ENCODE results near the gene APOBEC3B.
A peak's percentile ranks its signal among the peaks of the same experiment; 100 is the strongest.
"Not testable (repeated sequence)": the region's sequence is repeated elsewhere in the genome, so short reads cannot be mapped to it uniquely, and the experiment has no call there.

Gene APOBEC3B

DNA sequence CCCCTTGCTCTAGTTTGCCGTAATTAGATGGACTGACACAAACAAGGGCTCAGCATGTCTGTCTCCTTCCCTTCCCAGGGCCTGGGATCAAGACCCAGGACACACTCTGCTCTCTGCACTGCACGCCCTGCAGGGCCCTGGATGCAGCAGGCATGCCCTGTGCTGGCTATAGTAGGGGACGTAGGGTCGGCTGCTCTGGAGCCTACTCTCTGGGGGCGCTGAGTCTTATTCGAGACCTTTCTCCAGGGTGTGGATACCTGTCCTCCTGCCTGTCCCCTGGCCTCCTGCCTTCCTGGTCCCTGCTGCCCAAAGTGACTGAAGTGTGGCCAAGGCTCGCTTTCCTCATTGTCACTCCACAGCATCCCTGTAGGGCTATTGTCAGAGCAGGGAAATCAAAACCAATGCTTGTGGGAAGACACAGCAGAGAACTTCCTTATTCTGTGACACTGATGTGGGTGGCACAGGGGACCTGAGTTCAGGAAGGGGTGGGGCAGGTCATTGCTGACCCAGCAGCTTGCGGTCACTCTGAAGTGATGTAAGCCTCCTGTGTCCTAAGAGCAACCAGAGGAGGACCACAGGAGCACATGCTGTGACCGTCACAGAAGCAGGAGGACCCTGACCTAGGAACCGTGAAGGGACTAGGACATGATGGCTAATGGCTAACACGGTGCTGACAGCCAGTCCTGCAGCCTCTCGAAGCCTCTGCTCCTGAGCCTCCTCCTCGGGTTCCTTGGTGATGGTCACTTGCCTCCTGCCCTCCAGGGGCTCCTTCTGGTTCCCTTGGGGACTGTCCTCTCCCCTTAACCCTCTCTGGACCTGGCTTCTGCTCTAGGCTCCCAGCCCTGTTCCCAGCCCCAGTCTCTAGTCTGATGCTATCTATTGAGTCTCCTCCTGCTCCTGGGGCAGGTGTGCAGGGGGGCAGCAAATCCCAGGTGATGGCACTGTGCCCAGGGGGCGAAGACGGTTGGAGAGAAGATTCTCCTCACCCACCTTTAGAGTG is 14.4 kb upstream of the APOBEC3B start:
- Histone ChIP-seq H3K27me3 (ENCODE audit: control insufficient read depth, insufficient read depth, low read length) (no peaks in the 10 kb centered on the region), H3K27ac (ENCODE audit: low read length) (no peak overlapping the region), H3K4me3 (ENCODE audit: low read length) (no peak overlapping the region), H3K36me3 (ENCODE audit: control insufficient read depth, insufficient read depth, low read length) (no peaks in the 10 kb centered on the region), H3K9me3 (ENCODE audit: control insufficient read depth, insufficient read depth, low read length) (no peaks in the 10 kb centered on the region), H3K4me1 (ENCODE audit: control insufficient read depth, insufficient read depth, low read length) (no peaks in the 10 kb centered on the region)
- WGBS (ENCODE audit: insufficient coverage, insufficient read length) = no CpG with 5 or more reads among the region's 15 CpGs
- no peak for DNase-seq (ENCODE audit: low read depth, low spot score)

DNA sequence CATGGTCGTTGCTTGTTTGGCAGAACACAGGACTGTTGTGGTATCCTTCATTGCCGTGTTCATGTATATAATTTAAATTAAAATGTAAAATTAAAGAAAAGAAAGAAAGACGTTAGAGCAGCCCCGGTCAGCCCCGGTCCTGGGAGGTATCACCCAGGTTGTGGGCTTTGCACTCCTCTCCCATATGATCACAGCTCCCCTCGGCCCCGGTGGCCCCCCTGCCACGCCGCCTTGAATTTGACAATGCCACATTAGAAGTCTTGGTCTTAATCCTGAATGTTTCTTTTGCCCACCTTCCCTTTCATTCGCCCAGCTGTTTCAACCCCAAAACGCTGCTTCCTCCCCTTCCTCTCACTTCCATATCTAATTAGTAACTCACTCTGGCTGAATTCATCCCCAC is 13.3 kb upstream of the APOBEC3B start:
- Histone ChIP-seq H3K27ac (ENCODE audit: low read length) (no peak overlapping the region), H3K9me3 (ENCODE audit: control insufficient read depth, insufficient read depth, low read length) (no peaks in the 10 kb centered on the region), H3K27me3 (ENCODE audit: control insufficient read depth, insufficient read depth, low read length) (no peaks in the 10 kb centered on the region), H3K4me3 (ENCODE audit: low read length) (no peak overlapping the region), H3K4me1 (ENCODE audit: control insufficient read depth, insufficient read depth, low read length) (0 out of 2 replicates have a peak, but pooled peaks cover 1% of the 10 kb centered on the region), H3K36me3 (ENCODE audit: control insufficient read depth, insufficient read depth, low read length) (no peaks in the 10 kb centered on the region)
- no CpG with 5 or more reads among the region's 11 CpGs for WGBS (ENCODE audit: insufficient coverage, insufficient read length)
- DNase-seq (ENCODE audit: low read depth, low spot score) = no peak

DNA sequence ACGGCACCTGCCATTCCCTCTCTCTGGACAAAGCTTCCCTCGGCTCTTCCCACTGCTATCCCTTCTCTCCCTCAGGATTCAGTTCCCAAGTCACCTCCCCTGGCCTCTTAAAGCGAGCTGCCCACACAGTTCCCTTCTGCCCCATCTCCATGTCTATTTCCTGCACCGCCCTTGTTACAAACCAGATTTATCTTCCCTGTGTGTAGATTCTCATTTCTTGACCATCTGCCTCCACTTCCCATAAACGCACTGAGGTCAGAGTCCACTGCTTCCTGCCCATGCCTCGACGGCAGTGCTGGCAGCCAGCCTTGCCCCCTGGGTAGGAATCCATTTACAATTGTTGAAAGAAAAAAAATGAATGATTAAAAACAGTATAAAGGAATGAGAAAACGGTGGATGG is 11.6 kb upstream of the APOBEC3B start:
- Histone ChIP-seq H3K36me3 (ENCODE audit: control insufficient read depth, insufficient read depth, low read length) (no peaks in the 10 kb centered on the region), H3K27ac (ENCODE audit: low read length) (no peak overlapping the region), H3K4me1 (ENCODE audit: control insufficient read depth, insufficient read depth, low read length) (0 out of 2 replicates have a peak, but pooled peaks cover 1% of the 10 kb centered on the region), H3K4me3 (ENCODE audit: low read length) (no peak overlapping the region), H3K27me3 (ENCODE audit: control insufficient read depth, insufficient read depth, low read length) (no peaks in the 10 kb centered on the region), H3K9me3 (ENCODE audit: control insufficient read depth, insufficient read depth, low read length) (no peaks in the 10 kb centered on the region)
- DNase-seq (ENCODE audit: low read depth, low spot score) = no peak
- no CpG with 5 or more reads among the region's 8 CpGs for WGBS (ENCODE audit: insufficient coverage, insufficient read length)

DNA sequence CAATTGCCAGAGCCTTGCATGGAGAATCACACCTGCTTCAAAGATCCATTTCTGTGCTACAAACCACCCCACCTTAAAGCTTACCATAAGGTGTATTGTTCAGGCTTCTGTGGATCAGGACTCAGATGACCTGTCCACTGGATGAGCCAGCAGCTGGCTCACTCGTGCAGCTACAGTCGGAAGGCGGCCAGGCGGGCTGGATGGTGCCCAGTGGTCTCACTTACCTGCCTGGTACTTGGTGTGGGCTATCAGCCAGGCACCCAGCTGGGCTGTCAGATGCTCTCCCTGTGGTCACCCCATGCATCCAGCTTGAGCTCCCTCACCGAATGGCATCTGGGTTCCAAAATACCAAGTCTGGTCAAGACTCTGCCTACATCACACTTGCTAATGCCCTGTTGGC is 10.9 kb upstream of the APOBEC3B start:
- no peak overlapping the region for H3K4me3 ChIP-seq (ENCODE audit: low read length)
- H3K4me1 ChIP-seq (ENCODE audit: control insufficient read depth, insufficient read depth, low read length) = 0 out of 2 replicates have a peak, but pooled peaks cover 1% of the 10 kb centered on the region
- H3K27me3 ChIP-seq (ENCODE audit: control insufficient read depth, insufficient read depth, low read length) = no peaks in the 10 kb centered on the region
- no CpG with 5 or more reads among the region's 5 CpGs for WGBS (ENCODE audit: insufficient coverage, insufficient read length)
- H3K27ac ChIP-seq (ENCODE audit: low read length) = no peak overlapping the region
- DNase-seq (ENCODE audit: low read depth, low spot score) = no peak
- H3K9me3 ChIP-seq (ENCODE audit: control insufficient read depth, insufficient read depth, low read length) = no peaks in the 10 kb centered on the region
- no peaks in the 10 kb centered on the region for H3K36me3 ChIP-seq (ENCODE audit: control insufficient read depth, insufficient read depth, low read length)

DNA sequence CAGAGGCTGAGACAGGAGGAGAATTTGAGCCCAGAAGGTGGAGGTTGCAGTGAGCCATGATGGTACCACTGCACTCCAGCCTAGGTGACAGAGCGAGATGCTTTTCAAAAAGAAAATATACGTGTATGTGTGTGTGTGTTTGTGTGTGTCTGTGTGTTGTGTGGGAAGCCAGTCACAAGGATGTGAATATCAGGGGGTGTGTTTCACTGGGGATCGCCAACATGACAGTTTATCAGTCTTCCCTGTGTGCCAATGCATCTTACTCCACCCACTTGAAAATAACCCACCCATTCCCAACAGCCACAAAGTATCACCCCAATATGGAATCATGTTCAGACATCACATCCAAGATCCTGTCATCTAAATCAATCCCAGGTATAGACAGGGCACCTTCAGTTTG is 10.4 kb upstream of the APOBEC3B start:
- H3K36me3 ChIP-seq (ENCODE audit: control insufficient read depth, insufficient read depth, low read length) = no peaks in the 10 kb centered on the region
- no peak for DNase-seq (ENCODE audit: low read depth, low spot score)
- H3K9me3 ChIP-seq (ENCODE audit: control insufficient read depth, insufficient read depth, low read length) = no peaks in the 10 kb centered on the region
- no peaks in the 10 kb centered on the region for H3K27me3 ChIP-seq (ENCODE audit: control insufficient read depth, insufficient read depth, low read length)
- no peak overlapping the region for H3K27ac ChIP-seq (ENCODE audit: low read length)
- WGBS (ENCODE audit: insufficient coverage, insufficient read length) = no CpG with 5 or more reads among the region's 3 CpGs
- H3K4me3 ChIP-seq (ENCODE audit: low read length) = no peak overlapping the region
- 0 out of 2 replicates have a peak, but pooled peaks cover 1% of the 10 kb centered on the region for H3K4me1 ChIP-seq (ENCODE audit: control insufficient read depth, insufficient read depth, low read length)

DNA sequence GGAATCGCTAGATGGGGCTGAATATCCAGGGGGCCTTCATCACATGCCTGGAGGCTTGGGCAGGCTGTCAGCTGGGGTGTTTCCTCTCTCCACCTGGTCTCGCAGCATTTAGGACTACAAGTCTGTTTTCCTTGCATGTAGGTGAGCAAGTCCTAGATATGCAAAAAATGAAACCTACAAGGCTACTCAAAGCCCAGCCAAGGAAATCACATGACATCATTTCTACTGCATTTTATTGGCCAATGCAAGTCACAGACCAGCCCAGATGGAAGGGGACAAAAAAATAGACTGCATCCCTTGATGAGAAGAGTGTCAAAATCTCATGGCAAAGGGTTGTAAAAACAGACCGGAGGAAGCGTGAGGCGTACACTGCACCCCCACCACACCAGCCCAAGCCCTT is 9.6 kb upstream of the APOBEC3B start:
- 0 out of 2 replicates have a peak, but pooled peaks cover 1% of the 10 kb centered on the region for H3K4me1 ChIP-seq (ENCODE audit: control insufficient read depth, insufficient read depth, low read length)
- no peaks in the 10 kb centered on the region for H3K9me3 ChIP-seq (ENCODE audit: control insufficient read depth, insufficient read depth, low read length)
- H3K36me3 ChIP-seq (ENCODE audit: control insufficient read depth, insufficient read depth, low read length) = no peaks in the 10 kb centered on the region
- H3K4me3 ChIP-seq (ENCODE audit: low read length) = no peak overlapping the region
- WGBS (ENCODE audit: insufficient coverage, insufficient read length) = no CpG with 5 or more reads among the region's 5 CpGs
- no peak overlapping the region for H3K27ac ChIP-seq (ENCODE audit: low read length)
- DNase-seq (ENCODE audit: low read depth, low spot score) = no peak
- no peaks in the 10 kb centered on the region for H3K27me3 ChIP-seq (ENCODE audit: control insufficient read depth, insufficient read depth, low read length)

DNA sequence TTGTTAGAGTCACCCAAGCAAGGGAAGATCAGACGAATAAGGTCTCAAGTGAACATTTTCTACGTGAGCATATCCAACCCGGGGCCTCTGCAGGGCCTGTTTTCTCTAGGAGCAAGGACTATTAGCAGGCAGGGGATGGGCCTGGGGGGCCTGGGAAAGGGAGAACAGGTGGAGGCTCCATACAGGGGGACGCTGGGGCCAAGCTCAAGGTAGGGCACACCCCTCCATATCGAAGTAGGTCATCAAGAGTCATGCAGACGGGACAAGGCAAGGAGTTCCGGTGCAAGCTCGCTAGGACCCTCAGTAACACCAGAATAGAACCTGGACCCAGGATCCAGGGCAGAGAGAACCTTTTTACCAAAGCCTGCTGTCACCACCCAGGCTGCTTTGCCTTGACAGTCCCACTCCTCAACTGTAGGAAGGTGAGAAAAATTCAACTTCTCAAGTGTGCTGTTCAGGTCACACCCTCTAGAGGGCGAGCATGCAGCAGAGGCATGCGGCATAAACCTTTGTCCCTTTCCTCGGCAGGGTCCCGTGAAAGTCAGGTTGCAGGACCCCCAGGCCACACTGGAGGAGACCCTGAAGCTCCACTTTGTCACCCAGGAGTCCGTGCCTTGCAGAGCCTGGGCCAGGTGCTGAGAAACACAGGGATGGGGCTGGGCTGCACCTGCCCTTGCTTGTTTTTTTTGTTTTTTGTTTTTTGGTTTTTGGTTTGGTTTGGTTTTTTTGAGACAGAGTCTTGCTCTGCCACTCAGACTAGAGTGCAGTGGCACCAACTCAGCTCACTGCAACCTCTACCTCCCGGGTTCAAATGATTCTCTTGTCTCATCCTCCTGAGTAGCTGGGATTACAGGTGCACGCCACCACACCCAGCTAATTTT is 8.6 kb upstream of the APOBEC3B start:
- DNase-seq (ENCODE audit: low read depth, low spot score) = peak; percentile 31
- no peaks in the 10 kb centered on the region for H3K27me3 ChIP-seq (ENCODE audit: control insufficient read depth, insufficient read depth, low read length)
- no peak overlapping the region for H3K4me3 ChIP-seq (ENCODE audit: low read length)
- no peak overlapping the region for H3K27ac ChIP-seq (ENCODE audit: low read length)
- WGBS (ENCODE audit: insufficient coverage, insufficient read length) = no CpG with 5 or more reads among the region's 15 CpGs
- H3K9me3 ChIP-seq (ENCODE audit: control insufficient read depth, insufficient read depth, low read length) = no peaks in the 10 kb centered on the region
- no peaks in the 10 kb centered on the region for H3K36me3 ChIP-seq (ENCODE audit: control insufficient read depth, insufficient read depth, low read length)
- 0 out of 2 replicates have a peak, but pooled peaks cover 1% of the 10 kb centered on the region for H3K4me1 ChIP-seq (ENCODE audit: control insufficient read depth, insufficient read depth, low read length)

DNA sequence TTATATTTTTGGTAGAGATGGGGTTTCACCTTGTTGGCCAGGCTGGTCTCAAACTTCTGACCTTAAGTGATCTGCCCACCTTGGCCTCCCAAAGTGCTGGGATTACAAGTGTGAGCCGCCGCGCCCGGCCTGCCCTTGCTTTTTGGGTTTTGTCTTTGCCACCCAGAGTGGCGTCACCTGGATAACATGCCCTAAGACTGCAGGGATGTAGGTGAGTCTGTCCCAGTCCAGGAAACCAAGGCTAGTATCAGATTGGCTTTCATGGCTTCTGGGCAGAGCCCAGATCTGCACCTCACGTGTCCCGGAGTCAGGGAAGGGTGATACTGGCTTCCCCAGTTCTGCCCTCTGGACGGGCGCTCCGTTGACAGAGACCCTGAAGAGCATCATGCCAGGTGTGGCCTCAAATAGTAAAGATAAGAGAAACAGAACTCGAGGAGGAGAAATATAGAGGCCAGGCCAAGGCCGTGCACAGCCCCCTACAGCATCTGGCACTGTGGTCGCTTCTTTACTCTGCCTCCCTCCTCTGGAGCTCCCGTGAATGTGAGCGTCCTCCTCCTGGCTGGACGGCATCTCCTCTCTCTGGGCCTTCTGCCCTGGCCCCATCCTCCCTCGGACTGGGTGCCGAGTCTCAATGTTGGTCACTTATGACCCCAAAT is 7.8 kb upstream of the APOBEC3B start:
- WGBS (ENCODE audit: insufficient coverage, insufficient read length) = no CpG with 5 or more reads among the region's 18 CpGs
- no peaks in the 10 kb centered on the region for H3K9me3 ChIP-seq (ENCODE audit: control insufficient read depth, insufficient read depth, low read length)
- DNase-seq (ENCODE audit: low read depth, low spot score) = no peak

DNA sequence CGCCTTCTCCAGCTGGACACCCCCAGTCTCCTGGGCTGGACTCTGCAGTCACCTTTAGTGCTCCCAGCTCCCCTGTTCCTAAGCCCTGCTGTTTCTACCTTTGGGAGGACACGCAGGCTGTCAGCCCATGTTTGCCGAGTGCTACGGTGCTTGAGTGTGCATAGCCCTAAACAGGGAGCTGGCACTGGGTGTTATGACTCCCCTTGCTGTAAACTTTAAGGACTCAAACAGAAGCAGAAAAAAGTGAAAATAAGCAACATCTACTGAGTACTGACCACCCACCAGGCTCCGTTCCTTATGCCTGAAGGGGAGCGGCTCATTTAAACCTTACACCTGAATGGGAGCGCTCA is 7.3 kb upstream of the APOBEC3B start:
- Histone ChIP-seq H3K9me3 (ENCODE audit: control insufficient read depth, insufficient read depth, low read length) (no peaks in the 10 kb centered on the region), H3K27me3 (ENCODE audit: control insufficient read depth, insufficient read depth, low read length) (no peaks in the 10 kb centered on the region)
- no CpG with 5 or more reads among the region's 7 CpGs for WGBS (ENCODE audit: insufficient coverage, insufficient read length)

More for the DNA sequence above, 7.8 kb upstream of the APOBEC3B start:
- Histone ChIP-seq H3K36me3 (ENCODE audit: control insufficient read depth, insufficient read depth, low read length) (no peaks in the 10 kb centered on the region), H3K27ac (ENCODE audit: low read length) (no peak overlapping the region), H3K4me3 (ENCODE audit: low read length) (no peak overlapping the region), H3K27me3 (ENCODE audit: control insufficient read depth, insufficient read depth, low read length) (no peaks in the 10 kb centered on the region), H3K4me1 (ENCODE audit: control insufficient read depth, insufficient read depth, low read length) (0 out of 2 replicates have a peak, but pooled peaks cover 1% of the 10 kb centered on the region)

DNA sequence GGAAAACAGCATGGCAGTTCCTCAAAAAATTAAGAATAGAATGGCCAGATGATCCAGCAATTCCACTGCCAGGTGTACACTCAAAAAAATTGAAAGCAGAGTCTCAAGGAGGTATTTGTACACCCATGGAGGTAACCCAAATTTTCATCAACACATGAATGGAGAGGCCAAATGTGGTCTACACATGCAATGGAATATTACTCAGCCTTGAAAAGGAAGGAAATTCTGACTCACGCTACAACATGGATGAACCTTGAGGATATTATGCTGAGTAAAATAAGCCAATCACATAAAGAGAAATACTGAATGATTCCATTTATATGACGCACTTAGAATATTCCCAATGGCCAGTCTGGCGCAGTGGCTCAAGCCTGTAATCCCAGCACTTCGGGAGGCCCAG is 4.9 kb upstream of the APOBEC3B start:
- DNase-seq (ENCODE audit: low read depth, low spot score); H3K9me3 ChIP-seq (ENCODE audit: control insufficient read depth, insufficient read depth, low read length); H3K4me1 ChIP-seq (ENCODE audit: control insufficient read depth, insufficient read depth, low read length); H3K27ac ChIP-seq (ENCODE audit: low read length); H3K27me3 ChIP-seq (ENCODE audit: control insufficient read depth, insufficient read depth, low read length); H3K36me3 ChIP-seq (ENCODE audit: control insufficient read depth, insufficient read depth, low read length); H3K4me3 ChIP-seq (ENCODE audit: low read length): not testable (repeated sequence)
- no CpG with 5 or more reads among the region's 4 CpGs for WGBS (ENCODE audit: insufficient coverage, insufficient read length)

More for the DNA sequence above, 7.3 kb upstream of the APOBEC3B start:
- no peak for DNase-seq (ENCODE audit: low read depth, low spot score)
- Histone ChIP-seq H3K4me1 (ENCODE audit: control insufficient read depth, insufficient read depth, low read length) (0 out of 2 replicates have a peak, but pooled peaks cover 1% of the 10 kb centered on the region), H3K27ac (ENCODE audit: low read length) (no peak overlapping the region), H3K36me3 (ENCODE audit: control insufficient read depth, insufficient read depth, low read length) (no peaks in the 10 kb centered on the region), H3K4me3 (ENCODE audit: low read length) (no peak overlapping the region)
